GM13976 (cell line): Measurements from ENCODE around the gene CSNK1D.
A peak's percentile ranks its signal among the peaks of the same experiment; 100 is the strongest.

Source experiments
- DNase-seq: peaks from one replicate; pipeline ENCODE4 v3.0.0; 2012; ENCODE audit warnings: low spot score
- CTCF ChIP-seq: IDR thresholded peaks from 2 replicates; pipeline ENCODE4 v1.5.1; 2012; ENCODE audit warnings: borderline replicate concordance, mild to moderate bottlenecking; ENCODE audit not compliant: insufficient read depth; ENCODE audit errors: extremely low read depth, missing control alignments, control extremely low read depth
- in situ Hi-C: fragments of 300-500 bp; cut with MboI; formaldehyde crosslinking; loops from one replicate; pipeline ENCODE4 v1.12.0; 2022; ENCODE audit warnings: low sequenced_read_pairs, mixed read lengths, inconsistent platforms; ENCODE audit not compliant: unreplicated experiment

The CSNK1D gene

GRCh38 chr17:82216301-82217119, 57.0 kb downstream of the CSNK1D start:
- in situ Hi-C loops: no loop called here
- no peak for TF ChIP-seq CTCF
- peak; percentile 73 for DNase-seq

GRCh38 chr17:82215972-82216300, 57.6 kb downstream of the CSNK1D start:
- in situ Hi-C loops: no loop called here

GRCh38 chr17:82215095-82215971, 58.2 kb downstream of the CSNK1D start:
- TF ChIP-seq CTCF: no peak
- DNase-seq: peak; percentile 76
- in situ Hi-C loops: no loop called here

More at GRCh38 chr17:82215972-82216300, 57.6 kb downstream of the CSNK1D start:
- TF ChIP-seq CTCF: no peak
- DNase-seq: no peak

- no peak for DNase-seq
- in situ Hi-C loops: no loop called here
- TF ChIP-seq CTCF: no peak
Measured at GRCh38 chr17:82214012-82214628, 59.4 kb downstream of the CSNK1D start.

GRCh38 chr17:82213251-82214011, 60.1 kb downstream of the CSNK1D start:
- DNase-seq: peak; percentile 76
- TF ChIP-seq CTCF: no peak
- in situ Hi-C loops: no loop called here
